ENCODE results near the gene MEGF6.
"Not testable (repeated sequence)": the region's sequence is repeated elsewhere in the genome, so short reads cannot be mapped to it uniquely, and the experiment has no call there.

MEGF6 gene

GRCh38 chr1:3575515-3575914 is 35.8 kb downstream of the MEGF6 start:
- H3K9me3 ChIP-seq (ENCODE audit: control insufficient read depth in 5 of 5, low read length in 5 of 5); H3K4me3 ChIP-seq (ENCODE audit: low read depth in 1 of 5, low read length in 5 of 5): not testable (repeated sequence)

GRCh38 chr1:3573500-3573899 is 37.8 kb downstream of the MEGF6 start:
- no peak overlapping the region for H3K9ac ChIP-seq (ENCODE audit: low read length in 5 of 5)

More at GRCh38 chr1:3575515-3575914, 35.8 kb downstream of the MEGF6 start:
- not testable (repeated sequence) for H3K27ac ChIP-seq (ENCODE audit: low read depth, low read length); H3K9ac ChIP-seq (ENCODE audit: low read length in 5 of 5); H3K4me1 ChIP-seq (ENCODE audit: control insufficient read depth in 5 of 5, insufficient read depth in 5 of 5, low read length in 5 of 5); H3K36me3 ChIP-seq (ENCODE audit: control insufficient read depth in 5 of 5, insufficient read depth in 5 of 5, low read length in 5 of 5)
- peaks cover 3 to 25% (median 7%) of the 10 kb centered on the region in 5 donors for H3K27me3 ChIP-seq (ENCODE audit: control insufficient read depth in 5 of 5, insufficient read depth in 4 of 5, low read length in 5 of 5)

GRCh38 chr1:3572638-3573037 is 38.7 kb downstream of the MEGF6 start:
- not testable (repeated sequence) for H3K4me3 ChIP-seq (ENCODE audit: low read depth in 1 of 5, low read length in 5 of 5); H3K9ac ChIP-seq (ENCODE audit: low read length in 5 of 5); H3K9me3 ChIP-seq (ENCODE audit: control insufficient read depth in 5 of 5, low read length in 5 of 5); H3K36me3 ChIP-seq (ENCODE audit: control insufficient read depth in 5 of 5, insufficient read depth in 5 of 5, low read length in 5 of 5); H3K4me1 ChIP-seq (ENCODE audit: control insufficient read depth in 5 of 5, insufficient read depth in 5 of 5, low read length in 5 of 5); H3K27ac ChIP-seq (ENCODE audit: low read depth, low read length)
- H3K27me3 ChIP-seq (ENCODE audit: control insufficient read depth in 5 of 5, insufficient read depth in 4 of 5, low read length in 5 of 5), result peaks cover 5 to 14% (median 9%) of the 10 kb centered on the region in 5 donors

More at GRCh38 chr1:3573500-3573899, 37.8 kb downstream of the MEGF6 start:
- Histone ChIP-seq H3K4me1 (ENCODE audit: control insufficient read depth in 5 of 5, insufficient read depth in 5 of 5, low read length in 5 of 5) (peaks cover 0 to 6% (median 0%) of the 10 kb centered on the region in 5 donors), H3K4me3 (ENCODE audit: low read depth in 1 of 5, low read length in 5 of 5) (no peak overlapping the region), H3K27ac (ENCODE audit: low read depth, low read length) (no peak overlapping the region), H3K27me3 (ENCODE audit: control insufficient read depth in 5 of 5, insufficient read depth in 4 of 5, low read length in 5 of 5) (peaks cover under 1 to 12% (median 7%) of the 10 kb centered on the region in 5 donors), H3K9me3 (ENCODE audit: control insufficient read depth in 5 of 5, low read length in 5 of 5) (peaks cover 0 to 3% (median 0%) of the 10 kb centered on the region in 5 donors), H3K36me3 (ENCODE audit: control insufficient read depth in 5 of 5, insufficient read depth in 5 of 5, low read length in 5 of 5) (no peaks in the 10 kb centered on the region)

- H3K9ac ChIP-seq (ENCODE audit: low read length in 5 of 5), result no peak overlapping the region
- no peaks in the 10 kb centered on the region for H3K36me3 ChIP-seq (ENCODE audit: control insufficient read depth in 5 of 5, insufficient read depth in 5 of 5, low read length in 5 of 5)
- H3K4me1 ChIP-seq (ENCODE audit: control insufficient read depth in 5 of 5, insufficient read depth in 5 of 5, low read length in 5 of 5), result peaks cover 0 to 6% (median 0%) of the 10 kb centered on the region in 5 donors
- H3K9me3 ChIP-seq (ENCODE audit: control insufficient read depth in 5 of 5, low read length in 5 of 5), result peaks cover 0 to 3% (median 0%) of the 10 kb centered on the region in 5 donors
- H3K4me3 ChIP-seq (ENCODE audit: low read depth in 1 of 5, low read length in 5 of 5), result no peak overlapping the region
- H3K27ac ChIP-seq (ENCODE audit: low read depth, low read length), result no peak overlapping the region
- peaks cover 0 to 22% (median 11%) of the 10 kb centered on the region in 5 donors for H3K27me3 ChIP-seq (ENCODE audit: control insufficient read depth in 5 of 5, insufficient read depth in 4 of 5, low read length in 5 of 5)
Observed at GRCh38 chr1:3571263-3571662, 40.0 kb downstream of the MEGF6 start.

GRCh38 chr1:3570066-3570986 is 41.0 kb downstream of the MEGF6 start:
- H3K4me1 ChIP-seq (ENCODE audit: control insufficient read depth in 5 of 5, insufficient read depth in 5 of 5, low read length in 5 of 5), result peaks cover 0 to 6% (median 0%) of the 10 kb centered on the region in 5 donors
- H3K9ac ChIP-seq (ENCODE audit: low read length in 5 of 5), result no peak overlapping the region
- peaks cover 1 to 32% (median 14%) of the 10 kb centered on the region in 5 donors for H3K27me3 ChIP-seq (ENCODE audit: control insufficient read depth in 5 of 5, insufficient read depth in 4 of 5, low read length in 5 of 5)
- no peaks in the 10 kb centered on the region for H3K36me3 ChIP-seq (ENCODE audit: control insufficient read depth in 5 of 5, insufficient read depth in 5 of 5, low read length in 5 of 5)
- no peak overlapping the region for H3K4me3 ChIP-seq (ENCODE audit: low read depth in 1 of 5, low read length in 5 of 5)
- no peaks in the 10 kb centered on the region for H3K9me3 ChIP-seq (ENCODE audit: control insufficient read depth in 5 of 5, low read length in 5 of 5)
- no peak overlapping the region for H3K27ac ChIP-seq (ENCODE audit: low read depth, low read length)

GRCh38 chr1:3569436-3569835 is 41.9 kb downstream of the MEGF6 start:
- Histone ChIP-seq H3K27ac (ENCODE audit: low read depth, low read length) (no peak overlapping the region), H3K27me3 (ENCODE audit: control insufficient read depth in 5 of 5, insufficient read depth in 4 of 5, low read length in 5 of 5) (peaks cover 5 to 39% (median 16%) of the 10 kb centered on the region in 5 donors), H3K4me1 (ENCODE audit: control insufficient read depth in 5 of 5, insufficient read depth in 5 of 5, low read length in 5 of 5) (peaks cover 0 to 6% (median 0%) of the 10 kb centered on the region in 5 donors), H3K9ac (ENCODE audit: low read length in 5 of 5) (no peak overlapping the region), H3K36me3 (ENCODE audit: control insufficient read depth in 5 of 5, insufficient read depth in 5 of 5, low read length in 5 of 5) (no peaks in the 10 kb centered on the region), H3K9me3 (ENCODE audit: control insufficient read depth in 5 of 5, low read length in 5 of 5) (no peaks in the 10 kb centered on the region), H3K4me3 (ENCODE audit: low read depth in 1 of 5, low read length in 5 of 5) (no peak overlapping the region)

- Histone ChIP-seq H3K4me1 (ENCODE audit: control insufficient read depth in 5 of 5, insufficient read depth in 5 of 5, low read length in 5 of 5) (peaks cover 0 to 6% (median 0%) of the 10 kb centered on the region in 5 donors), H3K27me3 (ENCODE audit: control insufficient read depth in 5 of 5, insufficient read depth in 4 of 5, low read length in 5 of 5) (peaks cover 6 to 42% (median 18%) of the 10 kb centered on the region in 5 donors), H3K27ac (ENCODE audit: low read depth, low read length) (no peak overlapping the region), H3K36me3 (ENCODE audit: control insufficient read depth in 5 of 5, insufficient read depth in 5 of 5, low read length in 5 of 5) (no peaks in the 10 kb centered on the region), H3K4me3 (ENCODE audit: low read depth in 1 of 5, low read length in 5 of 5) (no peak overlapping the region), H3K9me3 (ENCODE audit: control insufficient read depth in 5 of 5, low read length in 5 of 5) (no peaks in the 10 kb centered on the region), H3K9ac (ENCODE audit: low read length in 5 of 5) (peak overlapping the region in 1 of 5 donors; percentile 20)
Observed at GRCh38 chr1:3568815-3569435, 42.4 kb downstream of the MEGF6 start.

- Histone ChIP-seq H3K9me3 (ENCODE audit: control insufficient read depth in 5 of 5, low read length in 5 of 5) (no peaks in the 10 kb centered on the region), H3K27ac (ENCODE audit: low read depth, low read length) (no peak overlapping the region), H3K27me3 (ENCODE audit: control insufficient read depth in 5 of 5, insufficient read depth in 4 of 5, low read length in 5 of 5) (peaks cover 6 to 42% (median 18%) of the 10 kb centered on the region in 5 donors), H3K36me3 (ENCODE audit: control insufficient read depth in 5 of 5, insufficient read depth in 5 of 5, low read length in 5 of 5) (no peaks in the 10 kb centered on the region), H3K4me1 (ENCODE audit: control insufficient read depth in 5 of 5, insufficient read depth in 5 of 5, low read length in 5 of 5) (no peaks in the 10 kb centered on the region), H3K9ac (ENCODE audit: low read length in 5 of 5) (no peak overlapping the region), H3K4me3 (ENCODE audit: low read depth in 1 of 5, low read length in 5 of 5) (no peak overlapping the region)
Observed at GRCh38 chr1:3566951-3567804, 44.1 kb downstream of the MEGF6 start.

GRCh38 chr1:3566003-3566885 is 45.1 kb downstream of the MEGF6 start:
- H3K4me3 ChIP-seq (ENCODE audit: low read depth in 1 of 5, low read length in 5 of 5), result no peak overlapping the region
- no peaks in the 10 kb centered on the region for H3K36me3 ChIP-seq (ENCODE audit: control insufficient read depth in 5 of 5, insufficient read depth in 5 of 5, low read length in 5 of 5)
- no peaks in the 10 kb centered on the region for H3K4me1 ChIP-seq (ENCODE audit: control insufficient read depth in 5 of 5, insufficient read depth in 5 of 5, low read length in 5 of 5)
- H3K9ac ChIP-seq (ENCODE audit: low read length in 5 of 5), result no peak overlapping the region
- no peaks in the 10 kb centered on the region for H3K9me3 ChIP-seq (ENCODE audit: control insufficient read depth in 5 of 5, low read length in 5 of 5)
- no peak overlapping the region for H3K27ac ChIP-seq (ENCODE audit: low read depth, low read length)
- H3K27me3 ChIP-seq (ENCODE audit: control insufficient read depth in 5 of 5, insufficient read depth in 4 of 5, low read length in 5 of 5), result peaks cover 6 to 42% (median 18%) of the 10 kb centered on the region in 5 donors
